Activated CD8-positive, alpha-beta memory T cell treated with anti-CD3 and anti-CD28 coated beads, Interleukin-2, amount 50 U/mL, for 1 hour (primary cell): ENCODE measurements around the gene NIT2.
"Not testable (repeated sequence)": the region's sequence is repeated elsewhere in the genome, so short reads cannot be mapped to it uniquely, and the experiment has no call there.

Experiments
- DNase-seq: peaks from one replicate; pipeline ENCODE4 v3.0.0-alpha.2; 2020; ENCODE audit errors: extremely low read depth

The NIT2 gene

DNA sequence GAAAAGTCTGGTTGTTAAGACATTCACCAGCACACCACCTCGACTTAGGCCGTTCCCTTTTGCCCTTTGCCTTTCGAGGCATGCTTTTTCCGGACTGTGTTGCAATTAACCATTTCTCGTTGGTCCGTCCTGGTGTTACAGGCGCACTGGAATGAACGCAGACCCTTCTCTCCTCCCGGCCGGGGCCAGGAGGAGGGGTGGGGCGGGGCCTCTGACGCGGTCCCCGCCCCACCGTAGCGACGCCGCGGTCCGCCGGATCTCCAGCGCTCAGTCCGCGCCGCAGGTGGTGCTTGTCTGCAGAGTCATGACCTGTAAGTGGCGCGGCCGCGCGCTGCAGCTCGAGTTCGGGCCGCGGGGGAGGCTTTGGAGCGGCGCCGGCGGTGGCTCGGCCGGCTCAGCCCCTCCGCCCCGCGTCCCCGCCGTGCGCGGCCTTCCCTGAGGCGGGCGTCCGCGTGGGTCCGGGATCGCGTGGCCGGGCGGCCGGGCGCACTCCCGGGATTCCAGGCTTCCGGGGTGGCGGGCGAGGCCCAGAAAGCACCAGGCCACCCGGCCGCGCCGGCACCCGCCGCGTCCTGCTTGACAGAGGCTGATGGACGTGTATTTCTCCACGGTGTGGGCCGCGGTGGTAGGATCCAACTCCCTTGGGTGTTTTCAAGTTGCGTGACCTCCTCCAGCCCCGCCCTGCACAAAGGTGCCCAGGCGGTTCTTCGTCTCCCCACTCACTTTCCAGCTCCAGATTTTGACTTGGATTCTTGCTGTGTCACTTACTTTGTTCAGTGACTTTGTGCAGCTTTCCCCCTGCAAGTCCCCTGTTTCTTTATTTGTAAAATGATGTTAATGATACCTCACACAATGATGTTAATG, at the start of gene NIT2:
Gene NIT2 (plus strand): TSS at position 270 of the 864 bp plus-strand sequence. CDS start 35 bp downstream, at position 305.
- DNase-seq, result peak; percentile 48

GRCh38 chr3:100288288-100288894, 46.2 kb upstream of the NIT2 start:
- no peak for DNase-seq

DNA sequence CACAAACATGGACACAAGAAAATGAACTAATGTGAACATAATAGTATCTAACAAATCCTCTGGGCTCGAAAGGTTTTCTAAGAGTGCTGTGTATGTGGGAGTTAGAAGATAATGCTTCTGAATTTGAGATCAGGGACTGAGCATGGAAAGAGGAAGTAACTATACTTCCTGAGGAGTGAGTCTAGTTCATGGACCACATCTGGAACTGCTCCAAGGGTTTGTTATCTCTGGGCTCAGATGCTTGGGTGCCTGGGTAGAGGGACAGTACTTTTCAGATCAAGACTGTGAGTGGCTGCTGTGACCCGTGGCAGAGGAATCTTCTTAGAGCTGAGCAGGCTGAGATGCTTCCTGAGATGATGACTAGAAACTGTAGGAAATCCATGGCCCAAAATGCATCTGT, 45.2 kb upstream of the NIT2 start:
- DNase-seq, result no peak

GRCh38 chr3:100295089-100295488, 39.5 kb upstream of the NIT2 start:
- DNase-seq, result no peak

GRCh38 chr3:100297784-100298183, 36.8 kb upstream of the NIT2 start:
- DNase-seq, result no peak

DNA sequence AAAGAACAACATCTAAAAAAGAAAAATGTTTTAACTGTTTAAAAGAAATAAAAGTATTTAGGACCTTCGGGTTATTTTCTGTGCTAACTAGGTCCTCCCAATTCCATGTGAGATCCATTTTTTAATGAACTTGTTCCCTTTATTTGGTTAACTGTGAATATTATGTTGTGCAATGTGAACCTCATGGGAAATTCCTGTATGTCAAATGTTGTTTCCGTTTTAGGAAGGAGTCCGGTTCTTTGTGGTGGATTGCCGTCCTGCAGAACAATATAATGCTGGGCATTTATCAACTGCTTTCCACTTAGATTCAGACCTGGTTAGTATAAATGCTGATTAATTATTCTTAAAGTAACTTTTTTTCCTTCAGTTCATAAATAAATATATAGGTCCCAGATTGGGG, 35.5 kb upstream of the NIT2 start:
- DNase-seq, result no peak

- DNase-seq, result no peak
Measured at GRCh38 chr3:100306695-100307094, 27.9 kb upstream of the NIT2 start.

- DNase-seq, result no peak
Measured at GRCh38 chr3:100310355-100310965, 24.1 kb upstream of the NIT2 start.

GRCh38 chr3:100311011-100311410, 23.5 kb upstream of the NIT2 start:
- DNase-seq, result no peak

DNA sequence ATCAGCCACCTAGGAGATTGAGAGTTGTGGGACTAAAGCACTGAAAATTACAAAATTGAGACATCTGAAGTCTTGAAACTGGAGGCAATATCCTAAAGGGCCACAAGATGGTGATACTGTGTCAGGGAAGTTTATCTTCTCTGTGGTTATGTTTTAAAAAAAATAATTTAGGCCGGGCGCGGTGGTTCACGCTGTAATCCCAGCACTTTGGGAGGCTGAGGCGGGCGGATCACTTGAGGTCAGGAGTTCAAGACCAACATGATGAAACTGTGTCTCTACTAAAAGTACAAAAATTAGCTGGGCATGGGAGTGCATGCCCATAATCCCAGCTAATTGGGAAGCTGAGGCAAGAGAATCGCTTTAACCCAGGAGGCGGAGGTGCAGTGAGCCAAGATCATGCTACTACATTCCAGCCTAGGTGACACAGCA, 17.9 kb upstream of the NIT2 start:
- no peak for DNase-seq

GRCh38 chr3:100317912-100318311, 16.6 kb upstream of the NIT2 start:
- no peak for DNase-seq

DNA sequence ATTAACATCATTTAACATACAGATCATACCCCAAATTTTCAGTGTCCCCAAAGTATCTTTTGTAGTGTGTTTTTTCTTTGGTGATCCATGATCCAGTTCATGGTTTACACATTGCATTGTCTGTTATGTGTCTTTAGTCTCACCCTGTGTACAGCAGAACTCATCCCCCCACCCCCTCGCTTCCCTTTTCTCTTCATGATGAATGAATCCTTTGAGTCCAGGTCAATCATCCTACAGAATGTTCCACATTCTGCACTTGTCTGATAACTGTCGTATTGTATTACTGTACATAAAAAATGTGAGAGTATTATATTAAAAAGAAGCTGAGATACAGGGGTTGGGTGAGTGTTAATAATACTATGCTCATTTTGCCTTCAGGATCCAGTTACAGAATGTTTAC, 14.6 kb upstream of the NIT2 start:
- DNase-seq, result no peak

DNA sequence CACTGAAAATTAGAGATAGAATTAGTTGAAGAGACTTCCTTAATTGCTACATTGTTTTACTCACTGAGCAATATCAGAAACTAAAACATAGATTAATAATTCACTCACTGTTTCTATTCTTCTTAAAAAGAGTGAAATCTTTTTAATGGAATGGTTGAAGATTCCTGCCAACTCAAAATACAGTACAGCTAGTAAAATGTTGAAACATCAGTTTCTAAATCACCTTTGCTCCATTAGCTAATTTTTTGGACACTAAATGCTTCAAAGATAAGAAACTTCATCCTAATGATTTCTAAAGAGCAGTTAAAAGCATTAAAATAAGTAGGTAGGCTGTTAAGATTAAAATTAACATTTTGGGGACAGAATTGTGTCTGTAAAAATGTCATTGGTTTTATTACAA, 10.5 kb upstream of the NIT2 start:
- DNase-seq, result no peak

GRCh38 chr3:100325827-100326226, 8.7 kb upstream of the NIT2 start:
- no peak for DNase-seq

DNA sequence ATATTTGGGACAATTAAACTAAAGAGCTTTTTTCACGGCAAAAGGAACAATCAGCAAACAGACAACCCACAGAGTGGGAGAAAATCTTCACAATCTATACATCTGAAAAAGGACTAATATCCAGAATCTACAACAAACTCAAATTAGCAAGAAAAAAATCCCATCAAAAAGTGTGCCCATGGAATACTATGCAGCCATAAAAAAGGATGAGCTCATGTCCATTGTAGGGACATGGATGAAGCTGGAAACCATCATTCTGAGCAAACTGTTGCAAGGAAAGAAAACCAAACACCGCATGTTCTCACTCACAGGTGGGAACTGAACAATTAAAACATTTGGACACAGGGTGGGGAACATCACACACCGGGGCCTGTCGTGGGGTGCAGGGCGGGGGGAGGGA, 7.2 kb upstream of the NIT2 start:
- not testable (repeated sequence) for DNase-seq

- DNase-seq, result no peak
Measured at GRCh38 chr3:100329800-100330489, 4.6 kb upstream of the NIT2 start.

DNA sequence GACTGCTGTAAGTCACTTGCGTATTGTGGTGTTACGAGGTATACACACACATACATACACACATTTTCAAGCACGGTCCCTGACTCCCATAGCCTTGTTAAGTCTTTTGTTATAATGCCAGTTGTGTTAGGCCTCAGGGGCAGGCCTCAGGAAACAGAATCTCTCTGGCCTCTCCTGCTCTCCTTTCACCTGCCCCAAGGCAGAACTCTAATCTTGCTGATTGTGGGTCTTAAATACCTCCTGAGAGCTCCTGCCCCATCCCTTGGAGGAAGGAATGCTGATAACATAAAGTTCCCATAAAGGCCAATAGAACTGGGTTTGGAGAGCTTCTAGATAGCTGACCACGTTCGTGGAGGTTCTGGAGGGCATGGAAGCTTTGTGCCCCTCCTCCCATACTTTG, 3.9 kb upstream of the NIT2 start:
- DNase-seq, result no peak

GRCh38 chr3:100331660-100332059, 2.9 kb upstream of the NIT2 start:
- DNase-seq, result no peak

GRCh38 chr3:100333051-100333450, 1.5 kb upstream of the NIT2 start:
- no peak for DNase-seq

DNA sequence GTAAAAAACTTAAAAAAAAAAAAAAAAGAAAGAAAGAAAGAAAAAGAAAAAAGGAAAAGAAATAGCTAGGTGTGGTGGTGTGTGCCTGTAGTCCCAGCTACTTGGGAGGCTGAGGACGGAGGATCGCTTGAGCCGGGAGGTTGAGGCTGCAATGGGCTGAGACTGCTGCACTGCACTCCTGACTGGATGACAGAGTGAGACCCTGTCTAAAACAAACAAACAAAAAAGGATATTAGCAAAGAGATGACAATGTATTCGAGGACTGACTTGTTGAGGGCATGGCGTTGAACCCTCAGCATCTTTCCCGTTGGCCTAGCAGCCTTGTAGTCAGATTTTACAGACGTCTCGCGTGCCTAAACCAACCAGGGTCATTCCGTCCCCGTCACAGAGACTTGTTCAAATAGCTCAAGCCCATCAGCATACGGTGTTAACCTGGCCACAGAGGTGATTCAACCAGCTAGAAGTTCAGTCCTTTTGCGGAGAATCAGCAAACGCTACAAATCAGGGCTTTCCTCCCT, 528 bp upstream of the NIT2 start:
- no peak for DNase-seq

DNA sequence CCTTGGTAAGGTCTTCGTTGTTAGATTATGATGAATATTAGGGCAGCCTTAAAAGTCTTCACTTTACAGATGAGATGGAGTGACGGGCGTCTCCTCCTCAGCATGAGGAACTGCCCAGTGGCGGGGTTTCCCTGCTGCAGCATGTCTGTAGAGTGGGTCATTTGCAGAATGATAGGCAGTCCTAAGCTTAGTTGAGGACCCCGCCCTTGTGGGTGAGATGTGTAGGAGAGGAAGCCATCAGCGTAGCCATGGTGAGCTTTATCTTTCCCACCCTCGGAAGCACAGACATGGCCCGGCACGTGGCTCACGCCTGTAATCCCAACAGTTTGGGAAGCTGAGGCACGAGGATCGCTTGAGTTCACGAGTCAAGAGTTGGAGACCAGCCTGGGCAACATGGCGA, 877 bp downstream of the NIT2 start:
- no peak for DNase-seq

- not testable (repeated sequence) for DNase-seq
Measured at GRCh38 chr3:100336229-100336628, 1.7 kb downstream of the NIT2 start.
